HEK293 (cell line): ENCODE measurements around the gene NDUFS4.
"Not testable (repeated sequence)": the region's sequence is repeated elsewhere in the genome, so short reads cannot be mapped to it uniquely, and the experiment has no call there.

Experiments
- HOXA7 ChIP-seq: sonication (generic); formaldehyde crosslinking; IDR thresholded peaks from 2 replicates; pipeline ENCODE4 v1.8.1; 2022; ENCODE audit warnings: missing genetic modification reagents, borderline replicate concordance
- MYNN ChIP-seq: fragments of 450-650 bp; formaldehyde crosslinking; IDR thresholded peaks from 2 replicates; pipeline ENCODE4 v1.5.1; 2016; ENCODE audit warnings: missing biosample characterization, missing genetic modification characterization, borderline replicate concordance
- ZBTB8A ChIP-seq: fragments of 450-650 bp; formaldehyde crosslinking; IDR thresholded peaks from 2 replicates; pipeline ENCODE4 v1.5.1; 2016; ENCODE audit warnings: missing biosample characterization, missing genetic modification characterization
- ZNF138 ChIP-seq: fragments of 450-650 bp; formaldehyde crosslinking; IDR thresholded peaks from 2 replicates; pipeline ENCODE4 v1.5.1; 2016; ENCODE audit warnings: missing biosample characterization, missing genetic modification characterization, borderline replicate concordance
- ZNF184 ChIP-seq: fragments of 450-650 bp; IDR thresholded peaks from 2 replicates; pipeline ENCODE4 v1.5.1; 2018; ENCODE audit warnings: missing biosample characterization, mild to moderate bottlenecking, missing genetic modification characterization
- ZNF239 ChIP-seq: fragments of 450-650 bp; formaldehyde crosslinking; IDR thresholded peaks from 2 replicates; pipeline ENCODE4 v1.5.1; 2016; ENCODE audit warnings: missing biosample characterization, missing genetic modification characterization
- ZNF548 ChIP-seq: fragments of 450-650 bp; formaldehyde crosslinking; IDR thresholded peaks from 2 replicates; pipeline ENCODE4 v1.5.1; 2016; ENCODE audit warnings: missing biosample characterization, missing genetic modification characterization
- ZNF624 ChIP-seq: fragments of 450-650 bp; formaldehyde crosslinking; IDR thresholded peaks from 2 replicates; pipeline ENCODE4 v1.5.1; 2017; ENCODE audit warnings: missing biosample characterization, missing genetic modification characterization
- ZNF837 ChIP-seq: fragments of 450-650 bp; formaldehyde crosslinking; IDR thresholded peaks from 2 replicates; pipeline ENCODE4 v1.5.1; 2016; ENCODE audit warnings: missing biosample characterization, missing genetic modification characterization
- TF ChIP-seq, protein P1 (sequence below): fragments of 450-650 bp; formaldehyde crosslinking; IDR thresholded peaks from 2 replicates; pipeline ENCODE4 v1.5.1; 2016; ENCODE audit warnings: missing biosample characterization, missing genetic modification characterization
- TF ChIP-seq, protein P2 (sequence below): fragments of 450-650 bp; formaldehyde crosslinking; IDR thresholded peaks from 2 replicates; pipeline ENCODE4 v1.5.1; 2017; ENCODE audit warnings: missing biosample characterization, missing genetic modification characterization
- TF ChIP-seq, protein P3 (sequence below): fragments of 450-650 bp; formaldehyde crosslinking; conservative IDR thresholded peaks from 2 replicates; pipeline ENCODE4 v1.5.1; 2016; ENCODE audit warnings: low read depth, missing biosample characterization, missing genetic modification characterization
- TF ChIP-seq, protein P4 (sequence below): fragments of 450-650 bp; formaldehyde crosslinking; IDR thresholded peaks from 2 replicates; pipeline ENCODE4 v1.5.1; 2017; ENCODE audit warnings: missing biosample characterization, mild to moderate bottlenecking, missing genetic modification characterization, moderate library complexity

DNA sequence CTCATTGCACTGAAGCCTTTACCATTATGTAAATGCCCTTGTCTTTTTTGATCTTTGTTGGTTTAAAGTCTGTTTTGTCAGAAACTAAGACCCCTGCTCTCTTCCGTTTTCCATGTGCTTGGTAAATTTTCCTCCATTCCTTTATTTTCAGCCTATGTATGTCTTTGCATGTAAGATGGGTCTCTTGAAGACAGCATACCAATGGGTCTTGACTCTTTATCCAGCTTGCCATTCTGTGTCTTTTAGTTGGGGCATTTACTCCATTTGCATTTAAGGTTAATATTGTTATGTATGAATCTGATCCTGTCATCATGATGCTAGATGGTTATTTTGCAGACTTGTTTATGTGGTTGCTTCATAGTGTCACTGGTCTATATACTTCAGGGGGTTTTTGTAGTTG, 150.0 kb downstream of the NDUFS4 start:
- not testable (repeated sequence) for TF ChIP-seq ZNF624 (tag by site-specific recombination); ZBTB8A (tag by site-specific recombination); ZNF239 (tag by site-specific recombination); MYNN (tag by site-specific recombination); ZNF837; ZNF138; HOXA7 (CRISPR knock-in tag); ZNF548 (tag by site-specific recombination); ZNF184 (tag by site-specific recombination)
- TF ChIP-seq, protein P1, sequence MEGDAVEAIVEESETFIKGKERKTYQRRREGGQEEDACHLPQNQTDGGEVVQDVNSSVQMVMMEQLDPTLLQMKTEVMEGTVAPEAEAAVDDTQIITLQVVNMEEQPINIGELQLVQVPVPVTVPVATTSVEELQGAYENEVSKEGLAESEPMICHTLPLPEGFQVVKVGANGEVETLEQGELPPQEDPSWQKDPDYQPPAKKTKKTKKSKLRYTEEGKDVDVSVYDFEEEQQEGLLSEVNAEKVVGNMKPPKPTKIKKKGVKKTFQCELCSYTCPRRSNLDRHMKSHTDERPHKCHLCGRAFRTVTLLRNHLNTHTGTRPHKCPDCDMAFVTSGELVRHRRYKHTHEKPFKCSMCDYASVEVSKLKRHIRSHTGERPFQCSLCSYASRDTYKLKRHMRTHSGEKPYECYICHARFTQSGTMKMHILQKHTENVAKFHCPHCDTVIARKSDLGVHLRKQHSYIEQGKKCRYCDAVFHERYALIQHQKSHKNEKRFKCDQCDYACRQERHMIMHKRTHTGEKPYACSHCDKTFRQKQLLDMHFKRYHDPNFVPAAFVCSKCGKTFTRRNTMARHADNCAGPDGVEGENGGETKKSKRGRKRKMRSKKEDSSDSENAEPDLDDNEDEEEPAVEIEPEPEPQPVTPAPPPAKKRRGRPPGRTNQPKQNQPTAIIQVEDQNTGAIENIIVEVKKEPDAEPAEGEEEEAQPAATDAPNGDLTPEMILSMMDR (tag by site-specific recombination): not testable (repeated sequence)
- TF ChIP-seq, protein P2, sequence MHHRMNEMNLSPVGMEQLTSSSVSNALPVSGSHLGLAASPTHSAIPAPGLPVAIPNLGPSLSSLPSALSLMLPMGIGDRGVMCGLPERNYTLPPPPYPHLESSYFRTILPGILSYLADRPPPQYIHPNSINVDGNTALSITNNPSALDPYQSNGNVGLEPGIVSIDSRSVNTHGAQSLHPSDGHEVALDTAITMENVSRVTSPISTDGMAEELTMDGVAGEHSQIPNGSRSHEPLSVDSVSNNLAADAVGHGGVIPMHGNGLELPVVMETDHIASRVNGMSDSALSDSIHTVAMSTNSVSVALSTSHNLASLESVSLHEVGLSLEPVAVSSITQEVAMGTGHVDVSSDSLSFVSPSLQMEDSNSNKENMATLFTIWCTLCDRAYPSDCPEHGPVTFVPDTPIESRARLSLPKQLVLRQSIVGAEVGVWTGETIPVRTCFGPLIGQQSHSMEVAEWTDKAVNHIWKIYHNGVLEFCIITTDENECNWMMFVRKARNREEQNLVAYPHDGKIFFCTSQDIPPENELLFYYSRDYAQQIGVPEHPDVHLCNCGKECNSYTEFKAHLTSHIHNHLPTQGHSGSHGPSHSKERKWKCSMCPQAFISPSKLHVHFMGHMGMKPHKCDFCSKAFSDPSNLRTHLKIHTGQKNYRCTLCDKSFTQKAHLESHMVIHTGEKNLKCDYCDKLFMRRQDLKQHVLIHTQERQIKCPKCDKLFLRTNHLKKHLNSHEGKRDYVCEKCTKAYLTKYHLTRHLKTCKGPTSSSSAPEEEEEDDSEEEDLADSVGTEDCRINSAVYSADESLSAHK (tag by site-specific recombination): not testable (repeated sequence)
- TF ChIP-seq, protein P3, sequence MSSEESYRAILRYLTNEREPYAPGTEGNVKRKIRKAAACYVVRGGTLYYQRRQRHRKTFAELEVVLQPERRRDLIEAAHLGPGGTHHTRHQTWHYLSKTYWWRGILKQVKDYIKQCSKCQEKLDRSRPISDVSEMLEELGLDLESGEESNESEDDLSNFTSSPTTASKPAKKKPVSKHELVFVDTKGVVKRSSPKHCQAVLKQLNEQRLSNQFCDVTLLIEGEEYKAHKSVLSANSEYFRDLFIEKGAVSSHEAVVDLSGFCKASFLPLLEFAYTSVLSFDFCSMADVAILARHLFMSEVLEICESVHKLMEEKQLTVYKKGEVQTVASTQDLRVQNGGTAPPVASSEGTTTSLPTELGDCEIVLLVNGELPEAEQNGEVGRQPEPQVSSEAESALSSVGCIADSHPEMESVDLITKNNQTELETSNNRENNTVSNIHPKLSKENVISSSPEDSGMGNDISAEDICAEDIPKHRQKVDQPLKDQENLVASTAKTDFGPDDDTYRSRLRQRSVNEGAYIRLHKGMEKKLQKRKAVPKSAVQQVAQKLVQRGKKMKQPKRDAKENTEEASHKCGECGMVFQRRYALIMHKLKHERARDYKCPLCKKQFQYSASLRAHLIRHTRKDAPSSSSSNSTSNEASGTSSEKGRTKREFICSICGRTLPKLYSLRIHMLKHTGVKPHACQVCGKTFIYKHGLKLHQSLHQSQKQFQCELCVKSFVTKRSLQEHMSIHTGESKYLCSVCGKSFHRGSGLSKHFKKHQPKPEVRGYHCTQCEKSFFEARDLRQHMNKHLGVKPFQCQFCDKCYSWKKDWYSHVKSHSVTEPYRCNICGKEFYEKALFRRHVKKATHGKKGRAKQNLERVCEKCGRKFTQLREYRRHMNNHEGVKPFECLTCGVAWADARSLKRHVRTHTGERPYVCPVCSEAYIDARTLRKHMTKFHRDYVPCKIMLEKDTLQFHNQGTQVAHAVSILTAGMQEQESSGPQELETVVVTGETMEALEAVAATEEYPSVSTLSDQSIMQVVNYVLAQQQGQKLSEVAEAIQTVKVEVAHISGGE (tag by site-specific recombination): not testable (repeated sequence)
- TF ChIP-seq, protein P4, sequence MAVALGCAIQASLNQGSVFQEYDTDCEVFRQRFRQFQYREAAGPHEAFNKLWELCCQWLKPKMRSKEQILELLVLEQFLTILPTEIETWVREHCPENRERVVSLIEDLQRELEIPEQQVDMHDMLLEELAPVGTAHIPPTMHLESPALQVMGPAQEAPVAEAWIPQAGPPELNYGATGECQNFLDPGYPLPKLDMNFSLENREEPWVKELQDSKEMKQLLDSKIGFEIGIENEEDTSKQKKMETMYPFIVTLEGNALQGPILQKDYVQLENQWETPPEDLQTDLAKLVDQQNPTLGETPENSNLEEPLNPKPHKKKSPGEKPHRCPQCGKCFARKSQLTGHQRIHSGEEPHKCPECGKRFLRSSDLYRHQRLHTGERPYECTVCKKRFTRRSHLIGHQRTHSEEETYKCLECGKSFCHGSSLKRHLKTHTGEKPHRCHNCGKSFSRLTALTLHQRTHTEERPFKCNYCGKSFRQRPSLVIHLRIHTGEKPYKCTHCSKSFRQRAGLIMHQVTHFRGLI (tag by site-specific recombination): not testable (repeated sequence)
